ENCODE data around the gene WDFY1.
"Not testable (repeated sequence)": the region's sequence is repeated elsewhere in the genome, so short reads cannot be mapped to it uniquely, and the experiment has no call there.

The WDFY1 gene

GRCh38 chr2:223896833-223897311, 48.3 kb downstream of the WDFY1 start:
- DNase-seq (ENCODE audit: low read depth in 2 of 2): no peak

GRCh38 chr2:223894968-223895367, 50.2 kb downstream of the WDFY1 start:
- DNase-seq (ENCODE audit: low read depth in 2 of 2): no peak

GRCh38 chr2:223894009-223894408, 51.1 kb downstream of the WDFY1 start:
- DNase-seq (ENCODE audit: low read depth in 2 of 2): no peak

- no peak for DNase-seq (ENCODE audit: low read depth in 2 of 2)
Observed at GRCh38 chr2:223890721-223891120, 54.4 kb downstream of the WDFY1 start.

- no peak for DNase-seq (ENCODE audit: low read depth in 2 of 2)
Observed at GRCh38 chr2:223889229-223889628, 55.9 kb downstream of the WDFY1 start.

GRCh38 chr2:223888251-223888650, 56.9 kb downstream of the WDFY1 start:
- DNase-seq (ENCODE audit: low read depth in 2 of 2): no peak

GRCh38 chr2:223887127-223887526, 58.0 kb downstream of the WDFY1 start:
- DNase-seq (ENCODE audit: low read depth in 2 of 2): no peak

GRCh38 chr2:223886726-223887125, 58.4 kb downstream of the WDFY1 start:
- no peak for DNase-seq (ENCODE audit: low read depth in 2 of 2)

GRCh38 chr2:223884399-223884798, 60.7 kb downstream of the WDFY1 start:
- no peak for DNase-seq (ENCODE audit: low read depth in 2 of 2)

GRCh38 chr2:223882715-223883114, 62.4 kb downstream of the WDFY1 start:
- DNase-seq (ENCODE audit: low read depth in 2 of 2): no peak

- no peak for DNase-seq (ENCODE audit: low read depth in 2 of 2)
Observed at GRCh38 chr2:223880796-223881195, 64.3 kb downstream of the WDFY1 start.

- DNase-seq (ENCODE audit: low read depth in 2 of 2): no peak
Observed at GRCh38 chr2:223877721-223878410, 67.3 kb downstream of the WDFY1 start.

- no peak for DNase-seq (ENCODE audit: low read depth in 2 of 2)
Observed at GRCh38 chr2:223873672-223874071, 71.5 kb downstream of the WDFY1 start.

- not testable (repeated sequence) for DNase-seq (ENCODE audit: low read depth in 2 of 2)
Observed at GRCh38 chr2:223872772-223873171, 72.4 kb downstream of the WDFY1 start.

- not testable (repeated sequence) for DNase-seq (ENCODE audit: low read depth in 2 of 2)
Observed at GRCh38 chr2:223871661-223872060, 73.5 kb downstream of the WDFY1 start.

GRCh38 chr2:223870840-223871611, 74.1 kb downstream of the WDFY1 start:
- no peak for DNase-seq (ENCODE audit: low read depth in 2 of 2)

GRCh38 chr2:223868005-223868404, 77.1 kb downstream of the WDFY1 start:
- DNase-seq (ENCODE audit: low read depth in 2 of 2): no peak

GRCh38 chr2:223865907-223866508, 79.1 kb downstream of the WDFY1 start:
- no peak for DNase-seq (ENCODE audit: low read depth in 2 of 2)

- DNase-seq (ENCODE audit: low read depth in 2 of 2): no peak
Observed at GRCh38 chr2:223865124-223865523, 80.0 kb downstream of the WDFY1 start.

- DNase-seq (ENCODE audit: low read depth in 2 of 2): no peak
Observed at GRCh38 chr2:223863491-223863890, 81.6 kb downstream of the WDFY1 start.

GRCh38 chr2:223860809-223861738, 84.1 kb downstream of the WDFY1 start:
- DNase-seq (ENCODE audit: low read depth in 2 of 2): no peak

GRCh38 chr2:223859070-223859469, 86.1 kb downstream of the WDFY1 start:
- DNase-seq (ENCODE audit: low read depth in 2 of 2): no peak

Data from stimulated activated CD4-positive, alpha-beta T cell treated with anti-CD3 and anti-CD28 coated beads, Interleukin-15, amount 100 ng/mL, for 48 hours (primary cell).